Measurements from ENCODE around the gene PDS5A. TPM values are rescaled to one million over a fixed set of nuclear protein-coding genes. Genes with fewer than 3 reads are reported as not detected.
A peak's percentile ranks its signal among the peaks of the same experiment; 100 is the strongest.

Gene PDS5A
- total and polyA plus RNA-seq, 9 of the 15 experiments (the other 6 are each of a cell fraction or from before 2014, with no cell fraction given) = 16.4 to 85.4 (median 70.0) TPM

DNA sequence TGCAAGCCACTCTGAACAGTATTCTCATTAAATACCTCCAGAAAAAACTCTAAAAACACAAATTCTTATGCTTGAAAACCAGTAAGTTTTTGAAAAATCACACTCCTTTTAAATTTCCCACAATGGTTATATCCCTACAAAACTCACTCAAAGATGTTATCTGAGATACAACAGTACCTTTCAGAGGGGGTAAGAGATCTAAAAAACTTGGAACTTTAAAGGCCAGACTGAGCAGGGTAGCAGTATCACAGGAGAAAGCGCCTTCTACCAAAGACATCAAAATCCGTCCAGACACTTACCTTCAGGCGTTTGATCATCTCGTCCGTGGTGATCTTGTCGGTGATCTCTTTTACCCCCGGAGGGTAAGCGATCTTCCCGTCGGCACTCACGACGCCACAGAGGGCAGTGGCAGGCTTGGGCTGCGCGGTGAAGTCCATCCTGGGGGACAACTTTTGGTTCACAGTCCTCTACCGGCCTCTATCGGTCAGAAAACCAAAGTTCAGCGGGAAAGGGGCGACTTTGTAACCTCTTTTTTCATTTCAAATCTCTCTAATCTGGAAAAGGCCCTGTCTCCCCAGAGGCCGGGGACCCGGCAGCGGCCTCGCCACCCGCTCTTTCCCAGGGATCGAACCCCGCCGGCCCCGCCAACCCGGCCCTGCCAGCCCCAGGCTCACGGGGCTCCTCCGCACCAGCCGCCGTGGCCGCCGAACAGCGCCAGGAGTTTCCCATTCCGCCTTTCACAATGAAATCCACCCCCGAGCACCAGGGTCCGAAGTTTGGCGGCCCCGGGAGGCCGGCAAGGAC lies 1.4 kb downstream of the PDS5A start (continued):
- TF ChIP-seq JUND (IDR thresholded peaks at IDR 0.05; ENCODE audit: borderline replicate concordance, low read depth, low read length) (peak; percentile 43; the same call in 1 of the 2 replicates), JUND (tag; IDR thresholded peaks at IDR 0.05; ENCODE audit: borderline replicate concordance, low read depth, low read length) (peak; percentile 52; the same call in 1 of the 3 replicates), LCOR (CRISPR knock-in tag; IDR thresholded peaks at IDR 0.05) (peak; percentile 42; the same call in 1 of the 2 replicates), ZNF134 (CRISPR knock-in tag; conservative IDR thresholded peaks at IDR 0.05) (no peak), RBM39 (optimal IDR thresholded peaks at IDR 0.05; ENCODE audit: low read depth, low read length) (no peak), GTF2A2 (tag; IDR thresholded peaks at IDR 0.05) (no peak), ZNF384 (IDR thresholded peaks at IDR 0.05; ENCODE audit: low read depth, low read length) (peak; percentile 29; the same call in 1 of the 2 replicates), NFXL1 (CRISPR knock-in tag; IDR thresholded peaks at IDR 0.05) (no peak), RBM25 (IDR thresholded peaks at IDR 0.05; ENCODE audit: low read depth, low read length, severe bottlenecking) (no peak), MTA2 (IDR thresholded peaks at IDR 0.05; ENCODE audit: low read depth) (no peak), ZNF324 (CRISPR knock-in tag; IDR thresholded peaks at IDR 0.05) (no peak), MED1 (CRISPR knock-in tag; IDR thresholded peaks at IDR 0.05; ENCODE audit: borderline replicate concordance) (no peak), ZNF24 (IDR thresholded peaks at IDR 0.05) (no peak), ZBED1 (IDR thresholded peaks at IDR 0.05) (no peak), HMBOX1 (IDR thresholded peaks at IDR 0.05) (0 out of 2 replicates have a peak, but pooled peaks have one; percentile 28), SMARCA5 (IDR thresholded peaks at IDR 0.05) (0 out of 2 replicates have a peak, but pooled peaks have one; percentile 27), ZC3H8 (IDR thresholded peaks at IDR 0.05) (no peak), SMC3 (conservative IDR thresholded peaks at IDR 0.05; ENCODE audit: insufficient read depth, low read depth, low read length) (peak; percentile 69), ZNF778 (CRISPR knock-in tag; IDR thresholded peaks at IDR 0.05) (no peak), ZNF57 (CRISPR knock-in tag; IDR thresholded peaks at IDR 0.05) (no peak), CBX3 (IDR thresholded peaks at IDR 0.05; ENCODE audit: borderline replicate concordance in 1 of 2, low read length in 2 of 2) (no peak)
- TF ChIP-seq, protein P1, sequence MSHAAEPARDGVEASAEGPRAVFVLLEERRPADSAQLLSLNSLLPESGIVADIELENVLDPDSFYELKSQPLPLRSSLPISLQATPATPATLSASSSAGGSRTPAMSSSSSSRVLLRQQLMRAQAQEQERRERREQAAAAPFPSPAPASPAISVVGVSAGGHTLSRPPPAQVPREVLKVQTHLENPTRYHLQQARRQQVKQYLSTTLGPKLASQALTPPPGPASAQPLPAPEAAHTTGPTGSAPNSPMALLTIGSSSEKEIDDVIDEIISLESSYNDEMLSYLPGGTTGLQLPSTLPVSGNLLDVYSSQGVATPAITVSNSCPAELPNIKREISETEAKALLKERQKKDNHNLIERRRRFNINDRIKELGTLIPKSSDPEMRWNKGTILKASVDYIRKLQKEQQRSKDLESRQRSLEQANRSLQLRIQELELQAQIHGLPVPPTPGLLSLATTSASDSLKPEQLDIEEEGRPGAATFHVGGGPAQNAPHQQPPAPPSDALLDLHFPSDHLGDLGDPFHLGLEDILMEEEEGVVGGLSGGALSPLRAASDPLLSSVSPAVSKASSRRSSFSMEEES (CRISPR knock-in tag; IDR thresholded peaks at IDR 0.05) = no peak
- TF ChIP-seq, protein P2, sequence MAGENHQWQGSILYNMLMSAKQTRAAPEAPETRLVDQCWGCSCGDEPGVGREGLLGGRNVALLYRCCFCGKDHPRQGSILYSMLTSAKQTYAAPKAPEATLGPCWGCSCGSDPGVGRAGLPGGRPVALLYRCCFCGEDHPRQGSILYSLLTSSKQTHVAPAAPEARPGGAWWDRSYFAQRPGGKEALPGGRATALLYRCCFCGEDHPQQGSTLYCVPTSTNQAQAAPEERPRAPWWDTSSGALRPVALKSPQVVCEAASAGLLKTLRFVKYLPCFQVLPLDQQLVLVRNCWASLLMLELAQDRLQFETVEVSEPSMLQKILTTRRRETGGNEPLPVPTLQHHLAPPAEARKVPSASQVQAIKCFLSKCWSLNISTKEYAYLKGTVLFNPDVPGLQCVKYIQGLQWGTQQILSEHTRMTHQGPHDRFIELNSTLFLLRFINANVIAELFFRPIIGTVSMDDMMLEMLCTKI (IDR thresholded peaks at IDR 0.05; ENCODE audit: partially characterized antibody) = no peak
- TF ChIP-seq, protein P3, sequence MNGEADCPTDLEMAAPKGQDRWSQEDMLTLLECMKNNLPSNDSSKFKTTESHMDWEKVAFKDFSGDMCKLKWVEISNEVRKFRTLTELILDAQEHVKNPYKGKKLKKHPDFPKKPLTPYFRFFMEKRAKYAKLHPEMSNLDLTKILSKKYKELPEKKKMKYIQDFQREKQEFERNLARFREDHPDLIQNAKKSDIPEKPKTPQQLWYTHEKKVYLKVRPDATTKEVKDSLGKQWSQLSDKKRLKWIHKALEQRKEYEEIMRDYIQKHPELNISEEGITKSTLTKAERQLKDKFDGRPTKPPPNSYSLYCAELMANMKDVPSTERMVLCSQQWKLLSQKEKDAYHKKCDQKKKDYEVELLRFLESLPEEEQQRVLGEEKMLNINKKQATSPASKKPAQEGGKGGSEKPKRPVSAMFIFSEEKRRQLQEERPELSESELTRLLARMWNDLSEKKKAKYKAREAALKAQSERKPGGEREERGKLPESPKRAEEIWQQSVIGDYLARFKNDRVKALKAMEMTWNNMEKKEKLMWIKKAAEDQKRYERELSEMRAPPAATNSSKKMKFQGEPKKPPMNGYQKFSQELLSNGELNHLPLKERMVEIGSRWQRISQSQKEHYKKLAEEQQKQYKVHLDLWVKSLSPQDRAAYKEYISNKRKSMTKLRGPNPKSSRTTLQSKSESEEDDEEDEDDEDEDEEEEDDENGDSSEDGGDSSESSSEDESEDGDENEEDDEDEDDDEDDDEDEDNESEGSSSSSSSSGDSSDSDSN (IDR thresholded peaks at IDR 0.05; ENCODE audit: borderline replicate concordance in 1 of 2, low read depth in 2 of 2, low read length in 2 of 2) = 0 out of 4 replicates have a peak, but pooled peaks of 1 of the 2 experiments have one; percentile 64

Data from K562 (cell line).